ENCODE measurements around the gene NHS.

DNA sequence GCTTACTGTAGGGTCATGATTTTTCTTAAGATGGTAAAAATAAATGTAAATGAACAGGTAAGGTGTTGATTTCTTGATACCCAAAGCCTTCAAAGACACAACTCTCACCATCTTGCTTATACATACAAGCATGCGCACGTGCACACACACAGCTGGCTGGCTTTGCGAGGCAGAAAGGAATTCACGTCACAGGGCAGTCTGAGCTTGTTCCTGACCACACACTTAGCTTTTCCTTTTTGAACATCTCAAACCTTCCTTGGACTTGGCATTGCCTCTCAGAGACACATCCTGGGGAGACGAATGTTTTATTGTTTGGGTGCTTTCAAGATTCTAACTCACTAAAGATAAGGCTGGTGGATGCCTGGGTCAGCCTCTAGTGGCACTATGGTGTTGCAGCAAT is 175.0 kb downstream of the NHS start:
- TF ChIP-seq ZC3H11A (IDR thresholded peaks at IDR 0.05) (no peak), EP300 (IDR thresholded peaks at IDR 0.05) (no peak), JUN (IDR thresholded peaks at IDR 0.05) (no peak), CHD4 (IDR thresholded peaks at IDR 0.05; ENCODE audit: borderline replicate concordance) (no peak), ZFP36 (IDR thresholded peaks at IDR 0.05; ENCODE audit: borderline replicate concordance, partially characterized antibody) (no peak), HES2 (IDR thresholded peaks at IDR 0.05) (no peak), MAX (IDR thresholded peaks at IDR 0.05) (no peak), KDM1A (IDR thresholded peaks at IDR 0.05; ENCODE audit: low read depth) (no peak)
- TF ChIP-seq, protein P1, sequence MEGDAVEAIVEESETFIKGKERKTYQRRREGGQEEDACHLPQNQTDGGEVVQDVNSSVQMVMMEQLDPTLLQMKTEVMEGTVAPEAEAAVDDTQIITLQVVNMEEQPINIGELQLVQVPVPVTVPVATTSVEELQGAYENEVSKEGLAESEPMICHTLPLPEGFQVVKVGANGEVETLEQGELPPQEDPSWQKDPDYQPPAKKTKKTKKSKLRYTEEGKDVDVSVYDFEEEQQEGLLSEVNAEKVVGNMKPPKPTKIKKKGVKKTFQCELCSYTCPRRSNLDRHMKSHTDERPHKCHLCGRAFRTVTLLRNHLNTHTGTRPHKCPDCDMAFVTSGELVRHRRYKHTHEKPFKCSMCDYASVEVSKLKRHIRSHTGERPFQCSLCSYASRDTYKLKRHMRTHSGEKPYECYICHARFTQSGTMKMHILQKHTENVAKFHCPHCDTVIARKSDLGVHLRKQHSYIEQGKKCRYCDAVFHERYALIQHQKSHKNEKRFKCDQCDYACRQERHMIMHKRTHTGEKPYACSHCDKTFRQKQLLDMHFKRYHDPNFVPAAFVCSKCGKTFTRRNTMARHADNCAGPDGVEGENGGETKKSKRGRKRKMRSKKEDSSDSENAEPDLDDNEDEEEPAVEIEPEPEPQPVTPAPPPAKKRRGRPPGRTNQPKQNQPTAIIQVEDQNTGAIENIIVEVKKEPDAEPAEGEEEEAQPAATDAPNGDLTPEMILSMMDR (IDR thresholded peaks at IDR 0.05), result no peak
- TF ChIP-seq, protein P2, sequence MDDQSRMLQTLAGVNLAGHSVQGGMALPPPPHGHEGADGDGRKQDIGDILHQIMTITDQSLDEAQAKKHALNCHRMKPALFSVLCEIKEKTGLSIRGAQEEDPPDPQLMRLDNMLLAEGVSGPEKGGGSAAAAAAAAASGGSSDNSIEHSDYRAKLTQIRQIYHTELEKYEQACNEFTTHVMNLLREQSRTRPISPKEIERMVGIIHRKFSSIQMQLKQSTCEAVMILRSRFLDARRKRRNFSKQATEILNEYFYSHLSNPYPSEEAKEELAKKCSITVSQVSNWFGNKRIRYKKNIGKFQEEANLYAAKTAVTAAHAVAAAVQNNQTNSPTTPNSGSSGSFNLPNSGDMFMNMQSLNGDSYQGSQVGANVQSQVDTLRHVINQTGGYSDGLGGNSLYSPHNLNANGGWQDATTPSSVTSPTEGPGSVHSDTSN (IDR thresholded peaks at IDR 0.05), result no peak

Measured in A549 (cell line).